ENCODE results near the gene PHF5A. TPM values are rescaled to one million over a fixed set of nuclear protein-coding genes. Genes with fewer than 3 reads are reported as not detected.

The PHF5A gene
- total and polyA plus RNA-seq, 2 donors (not counting 1 experiment from before 2014, with no cell fraction given) = 29.4 to 31.6 TPM

- Histone ChIP-seq H3K27me3 (replicated peaks in 1 of 4; ENCODE audit: control extremely low read depth in 1 of 4, control insufficient read depth in 3 of 4, insufficient read depth in 4 of 4, low read length in 3 of 4) (no peaks in the 10 kb centered on the region), H3K4me3 (ENCODE audit: control extremely low read depth in 1 of 5, extremely low read depth in 1 of 5, insufficient read depth in 1 of 5, low read depth in 2 of 5, low read length in 4 of 5) (no peak overlapping the region), H3K9me3 (ENCODE audit: control extremely low read depth in 1 of 3, control insufficient read depth in 2 of 3, insufficient read depth in 1 of 3, low read length in 2 of 3) (no peaks in the 10 kb centered on the region), H3K27ac (ENCODE audit: low read length in 2 of 2) (peak overlapping the region; percentile 14 to 58), H3K4me1 (ENCODE audit: control insufficient read depth in 2 of 2, insufficient read depth in 2 of 2, low read length in 2 of 2) (peaks cover 24 to 45% of the 10 kb centered on the region in 2 donors), H3K9ac (ENCODE audit: low read length) (no peak overlapping the region), H3K4me2 (replicated peaks; ENCODE audit: low read depth, low read length, poor library complexity, severe bottlenecking) (peak overlapping the region; percentile 21), H2AFZ (ENCODE audit: insufficient read depth, low read depth, low read length, poor library complexity, severe bottlenecking) (no peak overlapping the region), H3K36me3 (replicated peaks in 1 of 2; ENCODE audit: control extremely low read depth in 1 of 2, control insufficient read depth in 1 of 2, extremely low read depth in 1 of 2, insufficient read depth in 2 of 2, low read length in 1 of 2) (peaks cover 2 to 6% of the 10 kb centered on the region in 2 experiments), H4K20me1 (ENCODE audit: control insufficient read depth, insufficient read depth, low read length, poor library complexity, severe bottlenecking) (no peaks in the 10 kb centered on the region), H3K79me2 (ENCODE audit: control insufficient read depth, insufficient read depth, low read length) (peaks cover 42% of the 10 kb centered on the region)
- no peaks in the 10 kb centered on the region for H3K9me3 Mint-ChIP-seq (ENCODE audit: insufficient read depth)
- H3K27me3 Mint-ChIP-seq = no peaks in the 10 kb centered on the region
- ChIA-PET CTCF (interaction anchor here (0.7 to 1.0 kb wide), 5 partner anchors 22 to 1558 kb away, joined by 3 to 5 read pairs (median 3); no protein-coding TSS in a partner anchor), POLR2A (interaction anchor here (0.6 to 1.8 kb wide), 5 partner anchors 11 to 1960 kb away, joined by 3 to 6 read pairs (median 3); partner anchors contain the start of gene TOB2)
- TF ChIP-seq CTCF (IDR thresholded peaks at IDR 0.05) = no peak
- TF ChIP-seq EZH2 (IDR thresholded peaks at IDR 0.05; ENCODE audit: borderline replicate concordance, insufficient read depth, low read depth, low read length, poor library complexity, severe bottlenecking) = no peak
- intact Hi-C loops (cut with micrococcal nuclease) = no loop called here
- peak overlapping the region; percentile 73 for H3K4me3 Mint-ChIP-seq
- WGBS (ENCODE audit: insufficient coverage) = no CpG with 5 or more reads among the region's 9 CpGs
- DNase-seq (peak; percentile 50), ATAC-seq (ENCODE audit: low read depth) (peak; percentile 16)
- H3K27ac Mint-ChIP-seq = peak overlapping the region; percentile 90
- peaks cover 30% of the 10 kb centered on the region for H3K4me1 Mint-ChIP-seq
These were observed 42.7 kb downstream of the PHF5A start for GRCh38 chr22:41425660-41426365.

- ChIA-PET CTCF (interaction anchor here (2.0 to 2.2 kb wide), 2 partner anchors 15 to 108 kb away, joined by 7 to 8 read pairs; no protein-coding TSS in a partner anchor), POLR2A (interaction anchor here (7.7 kb wide), 1 partner anchor 28 kb away, joined by 41 read pairs; the partner anchor contains the start of gene TOB2)
- Histone ChIP-seq H4K20me1 (ENCODE audit: control insufficient read depth, insufficient read depth, low read length, poor library complexity, severe bottlenecking) (peaks cover 9% of the 10 kb centered on the region), H3K4me2 (replicated peaks; ENCODE audit: low read depth, low read length, poor library complexity, severe bottlenecking) (no peak overlapping the region), H3K27ac (ENCODE audit: low read length in 2 of 2) (no peak overlapping the region), H3K9ac (ENCODE audit: low read length) (no peak overlapping the region), H3K79me2 (ENCODE audit: control insufficient read depth, insufficient read depth, low read length) (peaks cover 48% of the 10 kb centered on the region), H2AFZ (ENCODE audit: insufficient read depth, low read depth, low read length, poor library complexity, severe bottlenecking) (no peak overlapping the region), H3K36me3 (replicated peaks in 1 of 2; ENCODE audit: control extremely low read depth in 1 of 2, control insufficient read depth in 1 of 2, extremely low read depth in 1 of 2, insufficient read depth in 2 of 2, low read length in 1 of 2) (peaks cover 0 to 4% of the 10 kb centered on the region in 2 experiments), H3K4me3 (ENCODE audit: control extremely low read depth in 1 of 5, extremely low read depth in 1 of 5, insufficient read depth in 1 of 5, low read depth in 2 of 5, low read length in 4 of 5) (no peak overlapping the region), H3K27me3 (replicated peaks in 1 of 4; ENCODE audit: control extremely low read depth in 1 of 4, control insufficient read depth in 3 of 4, insufficient read depth in 4 of 4, low read length in 3 of 4) (no peaks in the 10 kb centered on the region), H3K4me1 (ENCODE audit: control insufficient read depth in 2 of 2, insufficient read depth in 2 of 2, low read length in 2 of 2) (peaks cover 31 to 54% of the 10 kb centered on the region in 2 donors), H3K9me3 (ENCODE audit: control extremely low read depth in 1 of 3, control insufficient read depth in 2 of 3, insufficient read depth in 1 of 3, low read length in 2 of 3) (no peaks in the 10 kb centered on the region)
- 100% methylated on average over 5 of the region's 9 CpGs for WGBS (ENCODE audit: insufficient coverage)
- intact Hi-C loops (cut with micrococcal nuclease) = no loop called here
- Mint-ChIP-seq H3K27me3 (no peaks in the 10 kb centered on the region), H3K27ac (peak overlapping the region; percentile 26), H3K9me3 (ENCODE audit: insufficient read depth) (no peaks in the 10 kb centered on the region), H3K4me1 (peaks cover 45% of the 10 kb centered on the region), H3K4me3 (no peak overlapping the region)
- ATAC-seq (ENCODE audit: low read depth) = no peak
- DNase-seq = no peak
- TF ChIP-seq EZH2 (IDR thresholded peaks at IDR 0.05; ENCODE audit: borderline replicate concordance, insufficient read depth, low read depth, low read length, poor library complexity, severe bottlenecking) = no peak
- TF ChIP-seq CTCF (IDR thresholded peaks at IDR 0.05) = no peak
These were observed 49.8 kb downstream of the PHF5A start for GRCh38 chr22:41418717-41419116.
